DMS79 treated with DMSO at 0.1 percent for 48 hours (cell line): ENCODE data around the gene FARSA.
"Not testable (repeated sequence)": the region's sequence is repeated elsewhere in the genome, so short reads cannot be mapped to it uniquely, and the experiment has no call there.

Experiments used
- DNase-seq: peaks from one replicate; lab custom pipeline; 2025; lab: John Stamatoyannopoulos, UW

Gene FARSA

DNA sequence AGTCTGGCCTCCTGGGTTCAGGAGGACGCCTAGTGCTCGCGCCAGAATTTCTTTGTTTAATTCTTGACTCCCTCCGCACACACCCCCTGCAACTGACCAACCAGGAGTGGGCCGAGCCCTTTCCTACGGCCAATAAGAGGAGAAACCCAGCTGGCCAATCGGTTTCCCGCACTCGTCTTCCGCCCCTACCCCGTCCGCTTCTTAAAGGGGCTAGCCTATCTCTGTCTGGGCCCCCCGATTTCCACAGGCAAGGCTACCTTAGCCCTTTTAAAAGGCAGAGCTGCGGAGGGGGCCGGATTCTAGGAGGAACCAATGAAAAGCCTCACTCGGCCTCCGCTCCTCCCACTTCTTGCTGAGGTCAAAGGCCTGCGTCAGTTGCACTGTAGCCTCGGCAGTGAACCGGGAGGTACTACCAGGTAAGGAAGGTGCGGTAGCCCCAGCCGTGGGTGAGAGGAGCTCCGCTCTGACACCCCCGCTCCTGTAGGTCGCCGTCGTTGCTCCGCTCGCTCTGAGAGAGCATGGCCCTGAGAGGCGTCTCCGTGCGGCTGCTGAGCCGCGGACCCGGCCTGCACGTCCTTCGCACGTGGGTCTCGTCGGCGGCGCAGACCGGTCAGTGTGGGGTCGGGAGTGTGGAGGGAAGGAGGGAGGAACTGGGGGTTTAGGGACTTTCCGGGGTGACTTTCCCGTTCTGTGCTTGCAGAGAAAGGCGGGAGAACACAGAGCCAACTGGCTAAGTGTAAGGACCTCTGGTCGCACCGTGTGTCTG lies 42.5 kb downstream of the FARSA start, which contains the start of gene GCDH:
TSS of gene GCDH (plus strand) at position 374 of the 766 bp plus-strand sequence. CDS start at position 519, 145 bp downstream.
- DNase-seq, result peak; percentile 100

DNA sequence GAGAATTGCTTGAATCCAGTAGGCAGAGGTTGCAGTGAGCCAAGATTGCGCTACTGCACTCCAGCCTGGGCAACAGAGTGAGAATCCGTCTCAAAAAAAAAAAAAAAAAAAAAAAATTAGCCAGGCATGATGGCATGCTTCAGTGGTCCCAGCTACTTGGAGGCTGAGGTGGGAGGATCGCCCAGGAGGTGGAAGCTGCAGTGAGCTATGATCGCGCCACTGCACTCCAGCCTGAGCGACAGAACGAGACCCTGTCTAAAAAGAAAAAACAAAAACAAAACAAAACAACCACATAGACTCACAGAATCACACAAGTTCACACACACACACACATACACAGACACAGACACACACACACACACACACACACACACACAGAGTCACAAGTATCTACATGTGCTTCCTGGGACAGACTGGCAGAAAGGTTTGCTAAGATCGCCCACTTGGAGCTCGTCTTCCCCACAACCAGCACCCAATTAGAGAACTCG lies 43.2 kb downstream of the FARSA start:
- DNase-seq, result not testable (repeated sequence)

DNA sequence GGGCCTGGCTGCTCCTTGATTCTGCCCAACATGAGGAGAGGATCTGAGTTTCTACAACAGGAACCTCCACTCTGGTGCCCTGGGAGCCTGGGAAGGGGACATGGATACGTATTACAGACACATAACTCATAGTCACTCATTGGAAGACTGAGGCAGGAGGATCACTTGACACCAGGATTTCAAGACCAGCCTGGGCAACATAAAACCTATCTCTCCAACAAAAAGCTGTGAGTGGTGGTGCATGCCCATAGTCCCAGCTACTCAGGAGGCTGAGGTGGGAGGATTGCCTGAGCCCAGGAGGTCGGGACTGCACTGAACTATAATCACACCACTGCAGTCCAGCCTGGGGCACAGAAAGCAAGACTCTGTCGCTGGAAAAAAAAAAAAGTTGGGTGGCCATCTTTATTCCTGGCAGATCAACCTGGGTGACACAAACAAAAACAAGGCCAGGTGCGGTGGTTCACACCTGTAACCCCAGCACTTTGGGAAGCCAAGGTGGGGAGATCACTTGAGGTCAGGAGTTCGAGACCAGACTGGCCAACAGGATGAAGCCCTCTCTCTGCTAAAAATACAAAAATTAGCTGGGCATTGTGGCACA lies 45.4 kb downstream of the FARSA start:
- DNase-seq, result no peak

DNA sequence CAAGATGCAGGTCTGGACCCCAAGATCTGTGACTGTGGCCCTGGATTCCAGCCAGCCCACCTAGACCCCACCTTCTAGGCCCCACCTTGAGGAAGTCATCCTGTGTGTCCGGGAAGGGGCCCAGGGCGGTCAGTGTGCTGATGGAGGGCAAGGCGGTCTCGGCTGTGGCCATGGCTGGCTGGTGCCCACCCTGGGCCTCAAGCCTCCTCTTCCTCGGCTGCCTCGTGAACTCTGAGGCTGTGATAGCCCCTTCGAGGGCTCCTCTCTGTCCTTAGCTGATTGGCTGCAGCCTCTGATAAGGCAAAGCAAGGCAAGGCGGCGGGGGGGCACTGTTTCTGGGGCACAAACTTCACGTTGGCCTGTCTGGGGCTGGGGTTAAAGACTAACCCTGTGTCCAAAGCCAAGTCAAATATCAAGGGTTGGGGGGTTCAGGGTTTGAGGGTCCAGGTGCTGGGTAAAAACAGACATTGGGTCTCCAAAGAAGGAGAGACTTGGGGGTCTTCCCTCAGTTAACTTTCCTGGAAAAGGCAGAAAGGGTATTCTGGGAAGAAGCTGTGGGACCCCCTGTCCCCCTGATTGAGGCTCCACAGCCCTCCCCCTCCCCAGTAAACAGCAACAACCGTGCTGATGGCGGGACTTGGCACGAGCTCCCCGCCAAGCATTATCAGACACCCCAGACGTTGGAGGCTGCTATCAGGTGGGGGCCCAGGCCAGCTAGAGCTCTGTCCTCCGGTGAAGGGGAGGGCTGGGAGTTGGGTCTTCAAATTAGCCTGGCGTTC lies 46.4 kb downstream of the FARSA start, which contains the start of gene KLF1:
TSS of gene KLF1 (minus strand) at position 233 of the 779 bp plus-strand sequence. CDS start at position 172, 61 bp downstream.
- DNase-seq, result no peak

DNA sequence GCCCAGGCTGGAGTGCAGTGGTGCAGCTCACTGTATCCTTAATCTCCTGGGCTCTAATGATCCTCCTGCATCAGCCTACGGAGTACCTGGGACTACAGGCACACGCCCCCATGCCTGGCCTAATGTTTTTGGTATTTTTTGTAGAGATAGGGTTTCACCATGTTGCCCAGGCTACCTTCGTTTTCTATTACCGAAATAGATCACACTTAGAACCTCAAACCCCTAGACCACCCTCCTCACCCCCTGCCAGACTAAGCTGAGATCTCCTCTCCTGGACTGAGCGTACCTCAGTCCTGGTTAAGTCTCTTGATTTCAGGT lies 46.9 kb downstream of the FARSA start:
- no peak for DNase-seq

DNA sequence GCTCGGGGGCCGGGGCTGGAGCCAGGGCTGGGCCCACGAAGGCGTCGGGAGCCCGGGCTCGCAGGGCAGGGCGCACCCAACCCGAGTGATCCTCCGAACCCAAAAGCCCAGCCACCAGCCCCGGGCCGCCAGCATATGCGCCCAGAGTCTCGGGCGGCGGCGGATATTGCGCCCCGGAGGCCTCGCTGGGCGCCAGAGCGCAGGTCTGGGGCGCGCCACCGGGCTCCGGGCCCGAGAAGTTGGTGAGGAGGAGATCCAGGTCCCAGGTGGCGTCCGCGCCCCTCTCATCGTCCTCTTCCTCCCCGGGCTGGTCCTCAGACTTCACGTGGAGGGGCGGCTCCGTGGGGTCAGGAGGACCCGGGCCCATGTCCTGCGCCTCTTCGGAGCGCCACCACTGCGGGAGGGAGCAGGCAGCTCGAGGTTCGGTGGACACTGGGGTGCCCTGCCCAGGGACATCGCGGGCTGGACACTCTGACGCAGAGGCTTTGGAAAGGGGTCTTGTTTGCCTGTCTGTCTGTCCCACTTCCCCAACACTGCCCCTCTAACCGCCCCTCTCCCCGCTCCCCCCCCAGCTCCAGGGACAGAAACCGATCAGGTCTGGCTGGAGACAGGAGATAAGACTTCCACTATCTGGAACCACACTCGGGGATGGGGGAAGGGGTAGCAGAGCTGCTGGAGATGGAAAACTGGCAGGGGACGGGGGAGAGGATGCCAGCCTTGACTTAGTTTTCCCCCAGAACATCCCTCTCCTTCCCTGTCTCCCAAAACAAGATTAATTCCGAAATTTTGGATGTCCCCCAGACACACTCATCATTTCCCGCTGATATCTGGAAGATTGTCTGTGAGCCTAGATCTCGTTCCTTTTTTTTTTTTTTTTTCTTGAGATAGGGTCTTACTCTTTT lies 47.5 kb downstream of the FARSA start:
- no peak for DNase-seq

DNA sequence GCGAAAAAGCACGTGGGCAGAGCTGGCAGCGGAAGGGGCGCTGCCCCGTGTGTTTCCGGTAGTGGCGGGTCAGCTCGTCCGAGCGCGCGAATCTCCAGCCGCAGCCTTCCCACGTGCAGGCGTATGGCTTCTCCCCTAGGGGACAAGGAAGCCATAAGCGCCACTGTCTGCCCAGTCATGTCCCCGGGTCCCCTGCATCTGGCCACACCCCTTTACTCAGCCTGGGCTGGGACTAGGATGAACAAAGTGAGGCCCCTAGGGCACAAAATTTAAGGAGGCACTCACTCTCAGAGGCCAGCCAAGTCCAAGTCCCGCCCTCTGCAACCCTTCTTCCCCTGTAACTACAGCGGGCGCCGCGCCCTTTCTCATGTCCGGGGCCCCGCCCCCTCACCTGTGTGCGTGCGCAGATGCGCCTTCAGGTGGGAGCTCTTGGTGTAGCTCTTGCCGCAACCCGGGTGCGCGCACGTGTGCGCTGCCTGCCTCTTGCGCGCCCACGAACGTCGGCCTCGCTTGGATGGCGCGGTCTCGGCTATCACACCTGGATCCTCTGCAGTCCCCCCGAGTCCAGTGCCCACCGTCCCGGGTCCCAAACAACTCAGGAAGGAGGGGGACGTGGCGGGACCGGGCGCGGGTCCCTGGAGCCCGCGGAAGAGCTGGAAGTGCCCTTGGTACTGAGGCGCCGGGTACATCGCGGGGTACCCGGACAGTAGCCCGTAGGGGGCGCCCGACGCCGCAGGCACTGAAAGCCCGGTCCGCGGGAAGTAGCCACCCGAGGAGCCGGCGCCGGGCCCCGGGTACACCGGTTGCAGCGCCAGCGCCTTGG lies 48.4 kb downstream of the FARSA start:
- no peak for DNase-seq

DNA sequence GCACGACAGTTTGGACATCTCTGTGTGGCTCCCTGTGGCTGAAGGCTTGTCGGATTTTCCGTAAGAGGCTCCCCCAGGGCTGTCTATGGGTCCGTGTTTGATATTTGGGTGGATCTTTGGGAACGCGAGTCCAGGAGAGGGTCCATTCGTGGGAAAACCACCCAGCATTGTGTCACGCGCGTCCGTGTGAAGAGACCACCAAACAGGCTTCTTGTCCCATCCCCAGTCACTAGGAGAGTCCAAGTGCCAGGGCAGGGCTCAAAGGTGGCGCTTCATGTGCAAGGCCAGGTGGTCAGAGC lies 48.9 kb downstream of the FARSA start:
- DNase-seq, result no peak

DNA sequence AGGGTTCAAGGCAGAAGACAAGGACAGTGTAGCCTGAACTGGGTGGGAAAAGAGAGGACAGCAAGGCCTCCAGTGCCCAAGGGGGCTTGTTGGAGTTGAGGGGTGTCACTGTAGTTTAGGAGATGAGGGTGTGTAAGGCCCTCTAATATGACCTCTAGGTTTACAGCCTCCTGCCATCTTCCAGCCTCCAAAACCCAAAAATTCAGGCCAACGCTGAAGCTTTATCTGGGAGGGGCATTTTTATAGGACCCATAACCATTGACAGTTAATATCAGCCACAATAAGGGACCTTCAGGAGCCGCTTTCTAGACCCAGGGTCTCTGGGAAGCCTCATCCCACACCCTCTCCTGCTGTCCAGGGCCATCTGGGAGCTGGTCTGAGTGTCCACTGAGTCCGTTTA lies 49.3 kb downstream of the FARSA start:
- DNase-seq, result no peak

DNA sequence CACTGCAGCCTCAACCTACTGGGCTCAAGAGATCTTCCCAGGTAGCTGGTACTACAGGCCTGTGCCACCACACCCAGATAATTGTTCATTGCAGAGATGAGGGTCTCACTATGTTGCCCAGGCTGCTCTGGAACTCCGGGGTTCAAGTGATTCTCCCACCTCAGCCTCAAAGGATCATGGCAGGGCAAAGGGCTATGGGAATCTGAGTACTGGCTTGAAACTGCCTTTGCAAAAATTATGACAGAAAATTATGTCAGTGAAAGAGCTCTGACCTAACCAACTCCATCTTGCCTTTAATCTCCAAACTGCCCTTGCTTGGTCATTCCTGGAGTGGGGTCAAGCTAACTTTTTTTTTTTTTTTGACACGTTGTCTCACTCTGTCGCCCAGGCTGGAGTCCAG lies 50.9 kb downstream of the FARSA start:
- DNase-seq, result no peak

DNA sequence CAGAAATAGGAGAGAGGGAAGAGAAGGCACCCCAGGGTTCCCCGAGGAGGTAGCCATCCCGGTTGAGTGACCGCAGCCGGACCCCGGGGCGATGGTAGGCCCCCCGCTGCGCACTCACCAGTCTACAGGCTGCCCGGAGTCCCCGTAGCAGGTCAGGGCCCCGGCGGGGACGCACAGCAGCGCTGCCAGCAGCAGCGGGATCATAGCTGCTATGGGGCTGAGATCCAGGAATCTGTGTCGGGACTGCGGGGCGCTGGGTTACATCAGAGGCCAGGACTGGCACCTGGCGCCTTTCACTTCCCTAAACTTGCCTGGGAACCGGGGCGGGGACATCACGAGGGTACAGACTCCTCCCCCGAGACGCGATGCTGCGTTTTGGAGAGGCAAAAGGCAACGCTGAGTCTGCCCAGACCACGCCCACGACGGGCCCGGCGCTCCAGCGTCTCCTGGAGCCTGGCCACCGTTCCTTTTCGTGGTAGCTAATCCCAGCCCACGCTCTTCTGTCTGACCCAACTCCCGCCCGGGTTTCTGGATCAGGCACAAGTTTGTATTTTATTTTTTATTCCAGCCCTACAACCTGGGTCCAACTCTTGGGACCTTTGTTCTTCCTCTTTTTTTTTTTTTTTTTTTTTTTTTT lies 52.2 kb downstream of the FARSA start, which contains the start of gene DNASE2:
TSS of gene DNASE2 (minus strand) at position 278 of the 637 bp plus-strand sequence. CDS start at position 204, 74 bp downstream.
- peak; percentile 99 for DNase-seq

DNA sequence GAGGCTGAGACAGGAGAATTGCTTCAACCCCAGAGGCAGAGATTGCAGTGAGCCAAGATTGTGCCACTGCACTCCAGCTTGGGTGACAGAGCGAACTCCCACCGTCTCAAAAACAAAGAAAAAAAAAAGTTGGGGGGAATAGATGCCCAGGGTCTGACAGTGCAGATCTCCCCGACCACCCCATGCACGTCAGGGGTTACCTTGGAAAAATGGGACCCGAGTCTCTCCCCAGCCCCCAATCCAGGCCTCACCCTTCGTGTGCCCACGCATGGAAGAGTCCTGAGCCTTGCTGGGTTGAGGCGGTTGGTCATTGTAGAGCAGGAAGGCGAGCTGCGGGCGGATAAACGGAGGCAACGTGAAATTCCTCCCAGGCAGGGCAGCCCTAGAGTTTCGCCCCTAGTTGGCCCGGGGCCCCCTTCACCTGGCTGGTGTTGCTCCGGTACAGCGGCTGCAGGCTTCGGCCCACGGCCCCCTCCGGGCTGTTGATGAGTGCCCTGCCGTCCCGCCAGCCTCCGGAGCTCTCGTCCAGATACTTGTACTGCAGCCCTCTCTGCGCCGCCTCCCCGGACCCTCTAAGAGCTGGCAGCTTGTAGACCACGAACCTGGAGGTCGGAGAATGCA lies 52.9 kb downstream of the FARSA start:
- peak; percentile 64 for DNase-seq

DNA sequence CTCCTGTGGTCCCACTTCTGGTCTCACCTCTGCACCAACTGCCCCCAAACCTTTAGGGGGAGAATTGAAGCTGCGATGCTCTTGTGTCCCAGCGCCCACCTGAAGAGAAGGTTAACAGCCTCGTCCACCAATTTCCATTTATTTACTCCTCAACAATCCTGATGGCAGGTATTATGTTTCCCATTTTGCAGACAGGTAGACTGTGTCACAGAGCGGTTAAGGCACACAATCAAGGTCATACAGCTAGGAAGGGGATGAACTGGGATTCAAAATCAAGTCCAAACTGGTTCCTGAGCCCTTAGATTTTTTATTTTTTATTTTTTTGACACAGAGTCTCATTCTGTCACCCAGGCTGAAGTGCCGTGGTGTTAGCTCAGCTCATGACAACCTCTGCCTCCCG lies 58.4 kb downstream of the FARSA start:
- DNase-seq, result no peak

DNA sequence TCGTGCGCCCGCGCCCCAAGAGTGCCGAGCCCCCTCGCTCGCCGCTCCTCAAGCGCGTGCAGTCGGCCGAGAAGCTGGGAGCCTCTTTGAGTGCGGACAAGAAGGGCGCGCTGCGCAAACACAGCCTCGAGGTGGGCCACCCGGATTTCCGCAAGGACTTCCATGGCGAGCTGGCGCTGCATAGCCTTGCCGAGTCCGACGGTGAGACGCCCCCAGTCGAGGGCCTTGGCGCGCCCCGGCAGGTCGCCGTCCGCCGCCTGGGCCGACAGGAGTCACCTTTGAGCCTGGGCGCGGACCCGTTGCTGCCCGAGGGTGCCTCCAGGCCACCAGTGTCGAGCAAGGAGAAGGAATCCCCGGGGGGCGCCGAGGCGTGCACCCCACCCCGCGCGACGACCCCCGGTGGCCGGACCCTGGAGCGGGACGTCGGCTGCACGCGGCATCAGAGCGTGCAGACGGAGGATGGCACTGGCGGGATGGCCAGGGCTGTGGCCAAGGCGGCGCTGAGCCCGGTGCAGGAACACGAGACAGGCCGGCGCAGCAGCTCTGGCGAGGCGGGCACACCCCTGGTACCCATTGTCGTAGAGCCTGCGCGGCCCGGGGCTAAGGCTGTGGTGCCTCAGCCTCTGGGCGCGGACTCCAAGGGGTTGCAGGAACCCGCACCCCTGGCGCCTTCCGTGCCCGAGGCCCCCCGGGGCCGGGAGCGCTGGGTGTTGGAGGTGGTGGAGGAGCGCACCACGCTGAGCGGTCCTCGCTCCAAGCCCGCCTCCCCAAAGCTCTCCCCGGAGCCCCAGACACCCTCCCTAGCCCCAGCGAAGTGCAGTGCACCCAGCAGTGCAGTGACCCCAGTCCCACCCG lies 59.4 kb downstream of the FARSA start:
- no peak for DNase-seq

DNA sequence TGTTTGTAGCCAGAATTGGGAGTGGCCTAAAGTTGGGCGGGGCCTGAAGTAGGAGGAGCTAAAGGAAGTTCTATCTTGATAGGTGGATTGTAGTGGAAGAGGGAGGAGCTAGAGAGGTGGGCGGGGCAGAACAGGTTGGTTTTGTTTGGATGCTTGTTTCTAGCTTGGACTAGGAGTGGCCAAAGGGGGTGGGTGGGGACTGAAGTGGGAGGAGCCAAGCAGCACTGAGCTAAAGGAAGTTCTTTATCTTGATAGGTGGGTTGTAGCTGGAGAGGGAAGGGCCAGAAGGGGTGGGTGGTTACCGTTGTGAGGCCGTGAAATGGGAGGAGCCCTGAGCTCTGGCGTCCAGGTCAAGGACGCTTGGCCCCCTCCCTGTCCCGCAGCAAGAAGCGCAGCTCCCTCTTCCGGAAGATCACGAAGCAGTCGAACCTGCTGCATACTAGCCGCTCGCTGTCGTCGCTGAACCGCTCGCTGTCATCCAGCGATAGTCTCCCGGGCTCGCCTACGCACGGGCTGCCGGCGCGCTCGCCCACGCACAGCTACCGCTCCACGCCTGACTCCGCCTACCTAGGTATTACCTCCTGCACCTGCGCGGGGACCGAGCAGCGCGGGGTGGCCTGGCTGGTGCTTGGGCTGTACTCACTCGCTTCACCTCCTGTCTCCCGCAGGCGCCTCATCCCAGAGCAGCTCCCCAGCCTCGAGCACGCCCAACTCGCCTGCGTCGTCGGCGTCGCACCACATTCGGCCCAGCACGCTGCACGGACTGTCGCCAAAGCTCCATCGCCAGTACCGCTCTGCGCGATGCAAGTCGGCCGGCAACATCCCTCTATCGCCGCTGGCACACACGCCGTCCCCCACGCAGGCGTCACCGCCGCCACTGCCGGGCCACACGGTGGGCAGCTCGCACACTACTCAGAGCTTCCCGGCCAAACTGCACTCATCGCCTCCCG lies 60.3 kb downstream of the FARSA start:
- DNase-seq, result no peak
